Osteoblast (primary cell): ENCODE measurements around the gene GDI1. TPM values are rescaled to one million over a fixed set of nuclear protein-coding genes. Genes with fewer than 3 reads are reported as not detected.

Source experiments
- DNase-seq: peaks from one replicate; pipeline ENCODE4 v3.0.0; 2011; ENCODE audit warnings: low spot score, mixed read lengths; ENCODE audit not compliant: insufficient read length; ENCODE audit errors: missing footprints
- H2AFZ ChIP-seq: 2 replicates; pipeline ENCODE4 v1.6.0; 2011; ENCODE audit warnings: mild to moderate bottlenecking, low read length
- H3K27ac ChIP-seq: 2 replicates; pipeline ENCODE4 v1.5.1; 2011; ENCODE audit warnings: mild to moderate bottlenecking, low read depth, low read length, moderate library complexity
- H3K27me3 ChIP-seq: 2 replicates; pipeline ENCODE4 v1.6.0; 2012; ENCODE audit warnings: mild to moderate bottlenecking, control low read depth, inconsistent platforms, low read length, moderate library complexity; ENCODE audit not compliant: insufficient read depth
- H3K36me3 ChIP-seq: 2 replicates; pipeline ENCODE4 v1.5.1; 2011; ENCODE audit warnings: mild to moderate bottlenecking, low read length, control low read depth, moderate library complexity; ENCODE audit not compliant: insufficient read depth
- H3K4me1 ChIP-seq: 2 replicates; pipeline ENCODE4 v1.5.1; 2011; ENCODE audit warnings: mild to moderate bottlenecking, low read length, control low read depth, moderate library complexity; ENCODE audit not compliant: insufficient read depth
- H3K4me2 ChIP-seq: 2 replicates; pipeline ENCODE4 v1.6.0; 2011; ENCODE audit warnings: mild to moderate bottlenecking, low read length; ENCODE audit not compliant: insufficient read depth
- H3K4me3 ChIP-seq: fragments of 200-600 bp; sonication (generic); 3 replicates; pipeline ENCODE4 v1.5.1; 2012; ENCODE audit warnings: mild to moderate bottlenecking, low read length, inconsistent platforms; ENCODE audit not compliant: insufficient read depth
- H3K79me2 ChIP-seq: 2 replicates; pipeline ENCODE4 v1.6.0; 2012; ENCODE audit warnings: mild to moderate bottlenecking, low read length, control low read depth, inconsistent platforms; ENCODE audit not compliant: insufficient read depth
- H3K9me3 ChIP-seq: 2 replicates; pipeline ENCODE4 v1.5.1; 2011; ENCODE audit warnings: low read depth, low read length, control low read depth
- H4K20me1 ChIP-seq: 2 replicates; pipeline ENCODE4 v1.6.0; 2012; ENCODE audit warnings: mild to moderate bottlenecking, low read length, control low read depth; ENCODE audit not compliant: insufficient read depth
- CTCF ChIP-seq: IDR thresholded peaks from 2 replicates; pipeline ENCODE4 v1.5.1; 2011; ENCODE audit warnings: mild to moderate bottlenecking, low read depth, low read length, moderate library complexity; ENCODE audit errors: extremely low read depth
- total RNA-seq: library from RNA; depleted of rRNA; stranded (reverse); fragments of >200 nt; gene quantifications from 2 replicates; pipeline ENCODE4 v1.2.3, GENCODE V29; 2012

GDI1 gene
- total RNA-seq, 1 donor: 74.6 TPM

DNA sequence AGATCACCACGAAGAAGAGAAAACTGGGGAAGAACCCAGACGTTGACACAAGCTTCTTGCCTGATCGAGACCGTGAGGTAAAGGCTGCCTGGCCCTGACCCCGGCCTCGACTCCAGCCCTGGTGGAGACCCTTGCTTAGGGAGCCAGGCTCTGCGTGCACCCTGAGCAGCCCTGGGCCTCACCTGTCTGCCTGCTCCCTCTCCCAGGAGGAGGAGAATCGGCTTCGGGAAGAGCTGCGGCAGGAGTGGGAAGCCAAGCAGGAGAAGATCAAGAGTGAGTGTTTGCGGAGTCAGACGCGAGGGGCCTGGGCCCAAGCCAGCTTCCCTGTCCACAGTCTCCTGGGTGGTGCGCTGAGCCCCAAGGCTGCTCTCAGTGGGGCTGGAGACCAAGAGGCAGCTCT, 11.5 kb downstream of the GDI1 start:
- H3K27me3 ChIP-seq: no peaks in the 10 kb centered on the region
- peaks cover 34% of the 10 kb centered on the region for H3K36me3 ChIP-seq
- peaks cover 10% of the 10 kb centered on the region for H3K4me1 ChIP-seq
- H4K20me1 ChIP-seq: peaks cover 15% of the 10 kb centered on the region
- no peak for DNase-seq
- no peak overlapping the region for H2AFZ ChIP-seq
- H3K9me3 ChIP-seq: no peaks in the 10 kb centered on the region
- H3K4me3 ChIP-seq: no peak overlapping the region
- H3K79me2 ChIP-seq: peaks cover 41% of the 10 kb centered on the region
- no peak for TF ChIP-seq CTCF
- H3K27ac ChIP-seq: no peak overlapping the region
- H3K4me2 ChIP-seq: no peak overlapping the region

DNA sequence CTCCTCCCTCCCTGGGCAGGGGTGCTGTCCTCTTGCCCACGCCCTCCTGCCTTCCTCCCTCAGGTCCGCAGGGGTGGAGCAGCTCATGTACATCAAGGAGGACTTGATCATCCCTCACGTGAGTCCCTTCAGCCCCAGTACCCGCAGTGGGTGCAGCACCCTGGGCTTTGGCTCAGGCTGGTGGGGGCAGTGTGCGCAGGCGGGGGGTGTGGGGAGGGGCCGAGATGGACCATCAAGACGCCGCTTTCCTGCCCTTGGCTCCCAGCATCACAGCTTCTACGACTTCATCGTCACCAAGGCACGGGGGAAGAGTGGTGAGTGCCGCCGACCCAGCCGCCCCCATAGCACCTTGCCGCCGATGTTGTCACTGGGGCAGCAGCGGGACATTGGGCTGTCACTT, 12.7 kb downstream of the GDI1 start:
- Histone ChIP-seq H3K4me1 (peaks cover 9% of the 10 kb centered on the region), H3K36me3 (peaks cover 34% of the 10 kb centered on the region)
- TF ChIP-seq CTCF: no peak

DNA sequence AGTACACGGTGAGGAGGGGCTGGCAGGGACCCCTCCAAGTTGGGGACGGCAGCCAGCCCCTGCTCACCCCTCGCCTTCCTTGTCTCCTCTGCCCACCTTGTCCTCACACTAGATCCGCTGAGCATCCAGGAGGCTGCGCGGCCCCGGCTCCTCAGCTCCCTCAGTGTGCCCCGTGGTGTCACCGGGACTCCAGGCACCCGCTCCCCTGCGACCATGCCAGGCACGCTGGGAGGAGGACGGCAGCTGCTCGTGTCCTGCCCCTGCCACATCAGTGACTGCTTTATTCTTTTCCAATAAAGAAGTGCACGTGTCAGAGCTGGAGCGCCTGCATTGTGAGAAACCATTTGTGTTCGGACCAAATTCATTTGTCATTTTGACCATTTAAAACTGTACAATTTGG, 13.4 kb downstream of the GDI1 start:
- H3K79me2 ChIP-seq: peaks cover 30% of the 10 kb centered on the region
- H3K4me3 ChIP-seq: no peak overlapping the region
- no peak overlapping the region for H2AFZ ChIP-seq
- H3K36me3 ChIP-seq: peaks cover 34% of the 10 kb centered on the region
- DNase-seq: no peak
- H3K27ac ChIP-seq: no peak overlapping the region
- H4K20me1 ChIP-seq: peaks cover 13% of the 10 kb centered on the region
- no peak for TF ChIP-seq CTCF
- peaks cover 2% of the 10 kb centered on the region for H3K4me1 ChIP-seq
- no peak overlapping the region for H3K4me2 ChIP-seq
- H3K27me3 ChIP-seq: no peaks in the 10 kb centered on the region
- no peaks in the 10 kb centered on the region for H3K9me3 ChIP-seq

More for the DNA sequence above, 12.7 kb downstream of the GDI1 start:
- H3K4me2 ChIP-seq: no peak overlapping the region
- no peaks in the 10 kb centered on the region for H3K27me3 ChIP-seq
- no peak for DNase-seq
- no peak overlapping the region for H3K27ac ChIP-seq
- peaks cover 15% of the 10 kb centered on the region for H4K20me1 ChIP-seq
- no peak overlapping the region for H2AFZ ChIP-seq
- H3K9me3 ChIP-seq: no peaks in the 10 kb centered on the region
- peaks cover 37% of the 10 kb centered on the region for H3K79me2 ChIP-seq
- no peak overlapping the region for H3K4me3 ChIP-seq

GRCh38 chrX:154452823-154453222, 15.9 kb downstream of the GDI1 start:
- peaks cover 5% of the 10 kb centered on the region for H3K79me2 ChIP-seq
- peaks cover 18% of the 10 kb centered on the region for H3K36me3 ChIP-seq
- no peaks in the 10 kb centered on the region for H3K27me3 ChIP-seq
- no peak overlapping the region for H3K4me2 ChIP-seq
- H3K27ac ChIP-seq: no peak overlapping the region
- H3K9me3 ChIP-seq: no peaks in the 10 kb centered on the region
- no peaks in the 10 kb centered on the region for H3K4me1 ChIP-seq
- no peak for DNase-seq
- no peak overlapping the region for H3K4me3 ChIP-seq
- no peaks in the 10 kb centered on the region for H4K20me1 ChIP-seq
- no peak overlapping the region for H2AFZ ChIP-seq
- TF ChIP-seq CTCF: no peak
